AG09319 (cell line): ENCODE data around the gene PDCL3.

ENCODE experiments used
- DNase-seq: peaks from one replicate; pipeline ENCODE4 v3.0.0-alpha.2; 2010; ENCODE audit warnings: low read depth; ENCODE audit errors: extremely low read depth
- TF ChIP-seq, protein P1 (sequence below): IDR thresholded peaks from 2 replicates; pipeline ENCODE4 v1.5.1; 2011; ENCODE audit warnings: low read depth, mild to moderate bottlenecking, inconsistent platforms, low read length, moderate library complexity

The PDCL3 gene

GRCh38 chr2:100625717-100626116, 62.9 kb downstream of the PDCL3 start:
- DNase-seq, result no peak
- TF ChIP-seq, protein P1, sequence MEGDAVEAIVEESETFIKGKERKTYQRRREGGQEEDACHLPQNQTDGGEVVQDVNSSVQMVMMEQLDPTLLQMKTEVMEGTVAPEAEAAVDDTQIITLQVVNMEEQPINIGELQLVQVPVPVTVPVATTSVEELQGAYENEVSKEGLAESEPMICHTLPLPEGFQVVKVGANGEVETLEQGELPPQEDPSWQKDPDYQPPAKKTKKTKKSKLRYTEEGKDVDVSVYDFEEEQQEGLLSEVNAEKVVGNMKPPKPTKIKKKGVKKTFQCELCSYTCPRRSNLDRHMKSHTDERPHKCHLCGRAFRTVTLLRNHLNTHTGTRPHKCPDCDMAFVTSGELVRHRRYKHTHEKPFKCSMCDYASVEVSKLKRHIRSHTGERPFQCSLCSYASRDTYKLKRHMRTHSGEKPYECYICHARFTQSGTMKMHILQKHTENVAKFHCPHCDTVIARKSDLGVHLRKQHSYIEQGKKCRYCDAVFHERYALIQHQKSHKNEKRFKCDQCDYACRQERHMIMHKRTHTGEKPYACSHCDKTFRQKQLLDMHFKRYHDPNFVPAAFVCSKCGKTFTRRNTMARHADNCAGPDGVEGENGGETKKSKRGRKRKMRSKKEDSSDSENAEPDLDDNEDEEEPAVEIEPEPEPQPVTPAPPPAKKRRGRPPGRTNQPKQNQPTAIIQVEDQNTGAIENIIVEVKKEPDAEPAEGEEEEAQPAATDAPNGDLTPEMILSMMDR, result no peak
